WTC11 (cell line): Measurements from ENCODE around the gene PILRB. TPM values are rescaled to one million over a fixed set of nuclear protein-coding genes. Genes with fewer than 3 reads are reported as not detected.
"Not testable (repeated sequence)": the region's sequence is repeated elsewhere in the genome, so short reads cannot be mapped to it uniquely, and the experiment has no call there.

Experiments
- ATAC-seq: fragments of 200-7000 bp; cut with Tn5 transposase; 2 replicates; pipeline ENCODE4 v1.10.0; 2021; ENCODE audit warnings: mild to moderate bottlenecking, moderate library complexity
- CTCF ChIA-PET: fragments of 300-600 bp; sonication (Branson Sonifier 250); formaldehyde crosslinking; loops from one replicate; lab custom pipeline; 2021; ENCODE audit warnings: antibody characterized with exemption; lab: Charles Lee
- POLR2A ChIA-PET: fragments of 350-600 bp; sonication (Branson Sonifier 250); formaldehyde crosslinking; loops from one replicate; lab custom pipeline; 2021; ENCODE audit warnings: antibody characterized with exemption; lab: Charles Lee
- DNase-seq: peaks from one replicate; pipeline ENCODE4 v3.0.0; 2021; ENCODE audit warnings: low spot score
- H3K27ac Mint-ChIP-seq: 2 replicates; pipeline ENCODE4 v1.8.0; 2021; ENCODE audit warnings: mixed read lengths
- H3K27me3 Mint-ChIP-seq: 2 replicates; pipeline ENCODE4 v1.8.0; 2021; ENCODE audit warnings: low read depth, mild to moderate bottlenecking, moderate library complexity, mixed read lengths
- H3K36me3 Mint-ChIP-seq: 2 replicates; pipeline ENCODE4 v1.8.0; 2021; ENCODE audit warnings: mixed read lengths
- H3K4me1 Mint-ChIP-seq: 2 replicates; pipeline ENCODE4 v1.8.0; 2022; ENCODE audit warnings: mixed read lengths
- H3K4me3 Mint-ChIP-seq: 2 replicates; pipeline ENCODE4 v1.8.0; 2021; ENCODE audit warnings: mild to moderate bottlenecking, moderate library complexity, mixed read lengths
- H3K9me3 Mint-ChIP-seq: 2 replicates; pipeline ENCODE4 v1.8.0; 2021; ENCODE audit warnings: mixed read lengths
- CTCF ChIP-seq: fragments of 200-600 bp; IDR thresholded peaks from 2 replicates; pipeline ENCODE4 v1.8.0; 2022; ENCODE audit warnings: antibody characterized with exemption
- NFYB ChIP-seq: sonication (generic); formaldehyde crosslinking; conservative IDR thresholded peaks from 2 replicates; pipeline ENCODE4 v1.8.0; 2022; ENCODE audit warnings: low read depth, missing genetic modification reagents
- SP1 ChIP-seq: sonication (generic); formaldehyde crosslinking; conservative IDR thresholded peaks from 2 replicates; pipeline ENCODE4 v1.8.1; 2022; ENCODE audit warnings: missing genetic modification reagents
- STAT6 ChIP-seq: sonication (generic); formaldehyde crosslinking; conservative IDR thresholded peaks from 2 replicates; pipeline ENCODE4 v1.8.1; 2023; ENCODE audit warnings: mild to moderate bottlenecking, low read depth, missing genetic modification reagents, moderate library complexity
- TEAD4 ChIP-seq: sonication (generic); formaldehyde crosslinking; IDR thresholded peaks from 2 replicates; pipeline ENCODE4 v1.8.0; 2022; ENCODE audit warnings: mild to moderate bottlenecking, missing genetic modification reagents
- total RNA-seq: library from RNA; stranded (reverse); gene quantifications from 3 replicates; pipeline ENCODE4 v1.2.3, GENCODE V29; 2021
- TF ChIP-seq, protein P1 (sequence below): fragments of 250-450 bp; sonication (Bioruptor Pico); IDR thresholded peaks from 2 replicates; pipeline ENCODE4 v1.8.0; 2021; ENCODE audit warnings: mild to moderate bottlenecking
- TF ChIP-seq, protein P2 (sequence below): fragments of 250-450 bp; sonication (Bioruptor Pico); conservative IDR thresholded peaks from 2 replicates; pipeline ENCODE4 v1.9.0; 2021; ENCODE audit warnings: mild to moderate bottlenecking
- TF ChIP-seq, protein P3 (sequence below): sonication (generic); formaldehyde crosslinking; IDR thresholded peaks from 2 replicates; pipeline ENCODE4 v1.8.1; 2023; ENCODE audit warnings: mild to moderate bottlenecking, missing genetic modification reagents, moderate library complexity

PILRB gene
- total RNA-seq, 1 experiment from 2014 or later = 30.7 TPM

GRCh38 chr7:100341286-100341685 is 16.6 kb upstream of the PILRB start:
- H3K27me3 Mint-ChIP-seq, DNase-seq, ATAC-seq, H3K27ac Mint-ChIP-seq, H3K4me3 Mint-ChIP-seq, POLR2A ChIA-PET, H3K4me1 Mint-ChIP-seq, CTCF ChIA-PET, H3K9me3 Mint-ChIP-seq: not testable (repeated sequence)
- H3K36me3 Mint-ChIP-seq = peaks cover 66% of the 10 kb centered on the region

DNA sequence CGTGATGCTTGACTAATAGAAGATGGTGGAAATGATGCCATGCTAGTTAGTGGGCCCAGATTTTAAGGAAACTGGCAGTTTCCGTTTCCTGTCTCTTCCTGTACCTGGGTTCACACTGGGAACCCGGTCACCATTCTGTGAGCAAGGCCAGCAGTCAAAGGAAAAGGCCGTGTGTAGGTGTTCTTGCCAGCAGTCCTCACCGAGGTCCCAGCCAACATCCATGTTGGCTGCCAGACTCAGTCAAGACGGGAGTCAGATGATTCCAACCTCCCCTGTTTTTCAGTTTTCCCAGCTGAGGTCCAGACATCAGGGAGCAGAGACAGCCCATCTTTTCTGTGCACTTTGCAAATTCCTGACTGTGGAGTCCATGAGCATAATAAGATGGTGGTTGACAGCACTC is 15.2 kb upstream of the PILRB start:
- POLR2A ChIA-PET = no interaction called here
- no peak for DNase-seq
- ATAC-seq = no peak
- no peak overlapping the region for H3K4me3 Mint-ChIP-seq
- H3K9me3 Mint-ChIP-seq = no peaks in the 10 kb centered on the region
- H3K27me3 Mint-ChIP-seq = no peaks in the 10 kb centered on the region
- CTCF ChIA-PET = interaction anchor here (0.6 to 2.6 kb wide), 2 partner anchors 212 kb away, joined by 3 to 6 read pairs; no protein-coding TSS in a partner anchor
- TF ChIP-seq, protein P1, sequence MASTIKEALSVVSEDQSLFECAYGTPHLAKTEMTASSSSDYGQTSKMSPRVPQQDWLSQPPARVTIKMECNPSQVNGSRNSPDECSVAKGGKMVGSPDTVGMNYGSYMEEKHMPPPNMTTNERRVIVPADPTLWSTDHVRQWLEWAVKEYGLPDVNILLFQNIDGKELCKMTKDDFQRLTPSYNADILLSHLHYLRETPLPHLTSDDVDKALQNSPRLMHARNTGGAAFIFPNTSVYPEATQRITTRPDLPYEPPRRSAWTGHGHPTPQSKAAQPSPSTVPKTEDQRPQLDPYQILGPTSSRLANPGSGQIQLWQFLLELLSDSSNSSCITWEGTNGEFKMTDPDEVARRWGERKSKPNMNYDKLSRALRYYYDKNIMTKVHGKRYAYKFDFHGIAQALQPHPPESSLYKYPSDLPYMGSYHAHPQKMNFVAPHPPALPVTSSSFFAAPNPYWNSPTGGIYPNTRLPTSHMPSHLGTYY = no peak
- TF ChIP-seq NFYB (CRISPR knock-in tag) = no peak
- H3K4me1 Mint-ChIP-seq = peaks cover 2% of the 10 kb centered on the region; the same call in 1 of the 2 replicates
- peaks cover 73% of the 10 kb centered on the region for H3K36me3 Mint-ChIP-seq
- no peak overlapping the region; the same call in 1 of the 2 replicates for H3K27ac Mint-ChIP-seq

DNA sequence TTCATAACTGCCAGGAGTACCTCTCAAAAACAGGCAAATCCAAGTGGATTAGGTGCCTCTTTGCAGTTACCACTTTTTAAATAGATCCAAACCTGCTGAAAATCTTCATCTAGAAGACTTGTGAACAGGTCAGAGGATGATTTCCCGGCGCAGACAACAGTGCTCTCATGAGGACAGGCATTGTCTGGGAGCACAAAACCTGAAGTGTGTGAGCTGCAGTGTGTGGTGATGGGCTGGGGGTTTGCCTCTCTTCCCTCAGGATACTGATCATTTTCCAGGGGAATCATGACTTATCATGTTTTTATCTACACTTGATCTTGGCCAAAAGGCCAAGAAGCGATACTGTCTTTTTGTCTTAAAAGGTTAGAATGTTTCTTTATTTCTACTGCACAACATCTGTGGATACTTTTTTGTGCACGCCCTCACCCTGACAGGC is 13.8 kb upstream of the PILRB start:
- H3K4me1 Mint-ChIP-seq, DNase-seq, H3K4me3 Mint-ChIP-seq, H3K27me3 Mint-ChIP-seq, H3K9me3 Mint-ChIP-seq: not testable (repeated sequence)
- peak; percentile 38 for ATAC-seq
- Mint-ChIP-seq H3K27ac (peak overlapping the region; percentile 82), H3K36me3 (peaks cover 69% of the 10 kb centered on the region)
- CTCF ChIA-PET = interaction anchor here (0.5 to 2.6 kb wide), 7 partner anchors 38 to 254 kb away, joined by 3 to 8 read pairs (median 3); no protein-coding TSS in a partner anchor
- POLR2A ChIA-PET = interaction anchor here (0.6 to 1.5 kb wide), 3 partner anchors 9 to 112 kb away, joined by 3 read pairs; no protein-coding TSS in a partner anchor

- not testable (repeated sequence) for H3K27me3 Mint-ChIP-seq, H3K4me3 Mint-ChIP-seq, H3K9me3 Mint-ChIP-seq, H3K4me1 Mint-ChIP-seq
- DNase-seq = peak; percentile 61
- ChIA-PET POLR2A (interaction anchor here (0.6 to 1.5 kb wide), 3 partner anchors 9 to 113 kb away, joined by 3 read pairs; no protein-coding TSS in a partner anchor), CTCF (interaction anchor here (0.5 to 2.6 kb wide), 6 partner anchors 37 to 214 kb away, joined by 3 to 6 read pairs (median 4); partner anchors contain the start of gene GAL3ST4)
- ATAC-seq = peak; percentile 99
- peak overlapping the region; percentile 82 for H3K27ac Mint-ChIP-seq
- H3K36me3 Mint-ChIP-seq = peaks cover 69% of the 10 kb centered on the region
Measured at GRCh38 chr7:100344560-100345287, 13.2 kb upstream of the PILRB start.

GRCh38 chr7:100345288-100345672 is 12.6 kb upstream of the PILRB start:
- CTCF ChIA-PET = interaction anchor here (0.6 to 2.6 kb wide), 7 partner anchors 37 to 214 kb away, joined by 3 to 6 read pairs (median 4); partner anchors contain the start of genes GAL3ST4 and GPC2
- POLR2A ChIA-PET = interaction anchor here (1.5 kb wide), 1 partner anchor 84 kb away, joined by 3 read pairs; no protein-coding TSS in a partner anchor
- TF ChIP-seq CTCF = peak; percentile 66
- DNase-seq = peak; percentile 94
- not testable (repeated sequence) for ATAC-seq, H3K27ac Mint-ChIP-seq, H3K27me3 Mint-ChIP-seq, H3K9me3 Mint-ChIP-seq, H3K4me3 Mint-ChIP-seq, H3K4me1 Mint-ChIP-seq
- H3K36me3 Mint-ChIP-seq = peaks cover 70% of the 10 kb centered on the region

- DNase-seq (no peak), ATAC-seq (no peak)
- peaks cover 2% of the 10 kb centered on the region; the same call in 1 of the 2 replicates for H3K4me1 Mint-ChIP-seq
- ChIA-PET POLR2A (no interaction called here), CTCF (interaction anchor here (2.2 kb wide), 1 partner anchor 61 kb away, joined by 7 read pairs; no protein-coding TSS in a partner anchor)
- H3K4me3 Mint-ChIP-seq = no peak overlapping the region
- H3K36me3 Mint-ChIP-seq = peaks cover 70% of the 10 kb centered on the region
- no peaks in the 10 kb centered on the region for H3K27me3 Mint-ChIP-seq
- H3K9me3 Mint-ChIP-seq = no peaks in the 10 kb centered on the region
- H3K27ac Mint-ChIP-seq = no peak overlapping the region; the same call in 1 of the 2 replicates
- TF ChIP-seq STAT6 (CRISPR knock-in tag) = no peak
- TF ChIP-seq, protein P2, sequence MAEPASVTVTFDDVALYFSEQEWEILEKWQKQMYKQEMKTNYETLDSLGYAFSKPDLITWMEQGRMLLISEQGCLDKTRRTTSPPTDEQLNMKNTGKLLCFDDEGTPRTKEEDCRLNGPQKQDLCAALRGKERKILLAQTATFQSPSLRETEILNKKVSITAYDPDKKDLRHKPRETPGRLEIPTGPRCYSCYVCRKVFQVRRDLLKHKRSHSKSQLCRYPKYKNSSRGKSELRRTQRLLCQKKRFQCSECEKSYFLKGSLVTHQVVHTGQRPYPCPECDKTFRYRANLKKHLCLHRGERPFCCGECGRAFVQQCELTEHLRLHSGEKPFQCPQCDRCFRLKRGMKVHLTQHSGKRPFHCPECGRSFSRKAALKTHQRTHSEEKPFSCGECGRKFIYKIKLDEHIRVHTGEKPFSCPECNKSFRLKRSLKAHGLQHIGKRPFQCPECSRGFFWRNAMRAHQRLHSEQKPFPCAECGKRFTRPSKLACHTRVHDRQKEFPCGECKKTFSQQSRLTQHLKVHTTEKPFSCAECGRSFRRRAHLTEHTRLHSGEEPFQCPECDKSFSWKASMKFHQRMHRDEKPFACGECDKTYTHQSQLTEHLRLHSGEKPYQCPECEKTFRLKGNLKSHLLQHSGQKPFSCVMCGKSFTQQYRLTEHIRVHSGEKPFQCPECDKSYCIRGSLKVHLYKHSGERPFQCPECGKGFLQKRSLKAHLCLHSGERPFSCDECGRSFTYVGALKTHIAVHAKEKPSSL (CRISPR knock-in tag) = no peak
- no peak for TF ChIP-seq TEAD4
- TF ChIP-seq SP1 (CRISPR knock-in tag) = no peak
- TF ChIP-seq, protein P3, sequence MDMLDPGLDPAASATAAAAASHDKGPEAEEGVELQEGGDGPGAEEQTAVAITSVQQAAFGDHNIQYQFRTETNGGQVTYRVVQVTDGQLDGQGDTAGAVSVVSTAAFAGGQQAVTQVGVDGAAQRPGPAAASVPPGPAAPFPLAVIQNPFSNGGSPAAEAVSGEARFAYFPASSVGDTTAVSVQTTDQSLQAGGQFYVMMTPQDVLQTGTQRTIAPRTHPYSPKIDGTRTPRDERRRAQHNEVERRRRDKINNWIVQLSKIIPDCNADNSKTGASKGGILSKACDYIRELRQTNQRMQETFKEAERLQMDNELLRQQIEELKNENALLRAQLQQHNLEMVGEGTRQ (CRISPR knock-in tag) = no peak
Measured at GRCh38 chr7:100346921-100347320, 11.0 kb upstream of the PILRB start.
